Right renal pelvis (tissue), 4 donors: ENCODE results near the gene STAG1. TPM values are rescaled to one million over a fixed set of nuclear protein-coding genes. Genes with fewer than 3 reads are reported as not detected.
"Not testable (repeated sequence)": the region's sequence is repeated elsewhere in the genome, so short reads cannot be mapped to it uniquely, and the experiment has no call there.

Experiments used
- DNase-seq, 4 donors: peaks; one replicate each; pipeline ENCODE4 v3.0.0-alpha.2; 2013; ENCODE audit warnings: low read depth in 4 of 4, low spot score in 3 of 4, missing footprints in 1 of 4
- polyA plus RNA-seq, 4 donors: library from polyadenylated mRNA; unstranded; fragments of 120-200 nt; gene quantifications; one replicate each; pipeline ENCODE4 v1.2.1, GENCODE V29; 2013; ENCODE audit not compliant: insufficient read length in 4 of 4

STAG1 gene
- polyA plus RNA-seq, 4 donors = 43.0 to 55.3 (median 53.7) TPM

- DNase-seq = peak; percentile 8 to 38 (median 32)
Measured at GRCh38 chr3:136658946-136659682, 93.1 kb downstream of the STAG1 start.

- no peak for DNase-seq
Measured at GRCh38 chr3:136657526-136657925, 94.7 kb downstream of the STAG1 start.

- DNase-seq = no peak
Measured at GRCh38 chr3:136653628-136654027, 98.5 kb downstream of the STAG1 start.

GRCh38 chr3:136651581-136651980 lies 100.6 kb downstream of the STAG1 start:
- no peak for DNase-seq

- DNase-seq = no peak
Measured at GRCh38 chr3:136650461-136650860, 101.7 kb downstream of the STAG1 start.

- DNase-seq = no peak
Measured at GRCh38 chr3:136645915-136646314, 106.3 kb downstream of the STAG1 start.

GRCh38 chr3:136644212-136644611 lies 108.0 kb downstream of the STAG1 start:
- no peak for DNase-seq

GRCh38 chr3:136643380-136643779 lies 108.8 kb downstream of the STAG1 start:
- DNase-seq = not testable (repeated sequence)

- no peak for DNase-seq
Measured at GRCh38 chr3:136642711-136643110, 109.5 kb downstream of the STAG1 start.

- DNase-seq = no peak
Measured at GRCh38 chr3:136639069-136639468, 113.1 kb downstream of the STAG1 start.

GRCh38 chr3:136637176-136637575 lies 115.0 kb downstream of the STAG1 start:
- no peak for DNase-seq

- DNase-seq = no peak
Measured at GRCh38 chr3:136634821-136635220, 117.4 kb downstream of the STAG1 start.

- DNase-seq = no peak
Measured at GRCh38 chr3:136632625-136633081, 119.5 kb downstream of the STAG1 start.

- DNase-seq = no peak
Measured at GRCh38 chr3:136631424-136631823, 120.8 kb downstream of the STAG1 start.

- no peak for DNase-seq
Measured at GRCh38 chr3:136630915-136631314, 121.3 kb downstream of the STAG1 start.

GRCh38 chr3:136626493-136626892 lies 125.7 kb downstream of the STAG1 start:
- no peak for DNase-seq

GRCh38 chr3:136624894-136625815 lies 127.0 kb downstream of the STAG1 start:
- peak; percentile 16 to 75 (median 55) for DNase-seq

- DNase-seq = no peak
Measured at GRCh38 chr3:136624371-136624770, 127.8 kb downstream of the STAG1 start.

- DNase-seq = no peak
Measured at GRCh38 chr3:136621628-136622027, 130.6 kb downstream of the STAG1 start.

- no peak for DNase-seq
Measured at GRCh38 chr3:136620436-136620835, 131.7 kb downstream of the STAG1 start.

- DNase-seq = not testable (repeated sequence)
Measured at GRCh38 chr3:136617969-136618525, 134.1 kb downstream of the STAG1 start.
